ENCODE measurements around the gene METTL15. TPM values are rescaled to one million over a fixed set of nuclear protein-coding genes. Genes with fewer than 3 reads are reported as not detected.
A peak's percentile ranks its signal among the peaks of the same experiment; 100 is the strongest.

Gene METTL15
- total and polyA plus RNA-seq, 3 experiments from 2014 or later = 7.9 to 15.3 (median 14.1) TPM

GRCh38 chr11:28104984-28105383 lies 3.2 kb upstream of the METTL15 start:
- no peak overlapping the region for H3K4me3 Mint-ChIP-seq
- H3K9me3 Mint-ChIP-seq = no peaks in the 10 kb centered on the region
- H3K27me3 ChIP-seq (ENCODE audit: insufficient read depth, low read length, poor library complexity, severe bottlenecking) = no peaks in the 10 kb centered on the region
- H3K36me3 ChIP-seq (ENCODE audit: insufficient read depth, low read length) = no peaks in the 10 kb centered on the region
- ChIA-PET POLR2A (no interaction called here), CTCF (no interaction called here)
- H3K4me1 Mint-ChIP-seq = peaks cover 39 to 61% (median 49%) of the 10 kb centered on the region in 3 donors
- no peak overlapping the region for H3K27ac ChIP-seq (ENCODE audit: low read depth, low read length)
- H3K9me3 ChIP-seq (ENCODE audit: low read length) = no peaks in the 10 kb centered on the region
- peaks cover 0 to 1% of the 10 kb centered on the region in 2 donors for H3K27me3 Mint-ChIP-seq
- peak overlapping the region in 2 of 8 donors; percentile 9 to 18 for H3K27ac Mint-ChIP-seq
- H3K36me3 Mint-ChIP-seq = peaks cover 0 to 13% (median 0%) of the 10 kb centered on the region in 3 donors
- no peak overlapping the region for H3K4me3 ChIP-seq (ENCODE audit: low read length)
- no peak for DNase-seq
- peaks cover 18% of the 10 kb centered on the region for H3K4me1 ChIP-seq (ENCODE audit: insufficient read depth, low read length)

- Histone ChIP-seq H3K27me3 (ENCODE audit: insufficient read depth, low read length, poor library complexity, severe bottlenecking) (no peaks in the 10 kb centered on the region), H3K9me3 (ENCODE audit: low read length) (no peaks in the 10 kb centered on the region), H3K4me3 (ENCODE audit: low read length) (no peak overlapping the region), H3K27ac (ENCODE audit: low read depth, low read length) (peak overlapping the region; percentile 8), H3K36me3 (ENCODE audit: insufficient read depth, low read length) (no peaks in the 10 kb centered on the region), H3K4me1 (ENCODE audit: insufficient read depth, low read length) (peaks cover 21% of the 10 kb centered on the region)
- peak overlapping the region in 7 of 8 donors; percentile 64 to 100 (median 83) for H3K27ac Mint-ChIP-seq
- peaks cover 45 to 69% (median 58%) of the 10 kb centered on the region in 3 donors for H3K4me1 Mint-ChIP-seq
- peaks cover 0 to 20% (median 0%) of the 10 kb centered on the region in 3 donors for H3K36me3 Mint-ChIP-seq
- CTCF ChIA-PET = no interaction called here
- peak overlapping the region in 6 of 7 donors; percentile 28 to 81 (median 54) for H3K4me3 Mint-ChIP-seq
- peaks cover 0 to 1% of the 10 kb centered on the region in 2 donors for H3K27me3 Mint-ChIP-seq
- POLR2A ChIA-PET = no interaction called here
- no peak for DNase-seq
- no peaks in the 10 kb centered on the region for H3K9me3 Mint-ChIP-seq
Observed at GRCh38 chr11:28105869-28106268, 2.3 kb upstream of the METTL15 start.

- Histone ChIP-seq H3K27me3 (ENCODE audit: insufficient read depth, low read length, poor library complexity, severe bottlenecking) (no peaks in the 10 kb centered on the region), H3K4me3 (ENCODE audit: low read length) (no peak overlapping the region), H3K27ac (ENCODE audit: low read depth, low read length) (peak overlapping the region; percentile 95), H3K36me3 (ENCODE audit: insufficient read depth, low read length) (no peaks in the 10 kb centered on the region), H3K4me1 (ENCODE audit: insufficient read depth, low read length) (peaks cover 28% of the 10 kb centered on the region), H3K9me3 (ENCODE audit: low read length) (no peaks in the 10 kb centered on the region)
- Mint-ChIP-seq H3K36me3 (peaks cover 0 to 20% (median 0%) of the 10 kb centered on the region in 3 donors), H3K4me3 (peak overlapping the region; percentile 28 to 98 (median 81)), H3K27me3 (peaks cover 0 to 1% of the 10 kb centered on the region in 2 donors), H3K27ac (peak overlapping the region in 7 of 8 donors; percentile 64 to 100 (median 98)), H3K4me1 (peaks cover 51 to 75% (median 64%) of the 10 kb centered on the region in 3 donors), H3K9me3 (no peaks in the 10 kb centered on the region)
- CTCF ChIA-PET = no interaction called here
- DNase-seq = no peak
- POLR2A ChIA-PET = interaction anchor here (1.9 kb wide), 1 partner anchor 9 kb away, joined by 6 read pairs; no protein-coding TSS in a partner anchor
Observed at GRCh38 chr11:28106353-28107043, 1.7 kb upstream of the METTL15 start.

GRCh38 chr11:28107191-28107749 lies 918 bp upstream of the METTL15 start:
- POLR2A ChIA-PET = interaction anchor here (1.9 kb wide), 1 partner anchor 10 kb away, joined by 6 read pairs; no protein-coding TSS in a partner anchor
- peak in 2 of 5 donors; percentile 31 to 48 for DNase-seq
- H3K27ac ChIP-seq (ENCODE audit: low read depth, low read length) = peak overlapping the region; percentile 95
- Mint-ChIP-seq H3K27me3 (peaks cover 0 to 1% of the 10 kb centered on the region in 2 donors), H3K4me3 (peak overlapping the region; percentile 86 to 99 (median 93)), H3K36me3 (peaks cover 0 to 20% (median 0%) of the 10 kb centered on the region in 3 donors), H3K9me3 (no peaks in the 10 kb centered on the region), H3K27ac (peak overlapping the region; percentile 94 to 100 (median 100)), H3K4me1 (peaks cover 59 to 83% (median 72%) of the 10 kb centered on the region in 3 donors)
- H3K4me3 ChIP-seq (ENCODE audit: low read length) = peak overlapping the region; percentile 77
- H3K9me3 ChIP-seq (ENCODE audit: low read length) = no peaks in the 10 kb centered on the region
- H3K4me1 ChIP-seq (ENCODE audit: insufficient read depth, low read length) = peaks cover 32% of the 10 kb centered on the region
- H3K27me3 ChIP-seq (ENCODE audit: insufficient read depth, low read length, poor library complexity, severe bottlenecking) = no peaks in the 10 kb centered on the region
- CTCF ChIA-PET = interaction anchor here (1.6 kb wide), 1 partner anchor 9 kb away, joined by 3 read pairs; no protein-coding TSS in a partner anchor
- no peaks in the 10 kb centered on the region for H3K36me3 ChIP-seq (ENCODE audit: insufficient read depth, low read length)

GRCh38 chr11:28108958-28109357 lies 770 bp downstream of the METTL15 start:
- H3K36me3 ChIP-seq (ENCODE audit: insufficient read depth, low read length) = no peaks in the 10 kb centered on the region
- Mint-ChIP-seq H3K4me3 (peak overlapping the region; percentile 87 to 99 (median 93)), H3K4me1 (peaks cover 64 to 88% (median 81%) of the 10 kb centered on the region in 3 donors), H3K36me3 (peaks cover 0 to 25% (median 1%) of the 10 kb centered on the region in 3 donors), H3K27me3 (peaks cover 0 to 1% of the 10 kb centered on the region in 2 donors), H3K9me3 (no peaks in the 10 kb centered on the region), H3K27ac (peak overlapping the region; percentile 94 to 100 (median 100))
- no peak for DNase-seq
- H3K27ac ChIP-seq (ENCODE audit: low read depth, low read length) = peak overlapping the region; percentile 95
- H3K4me1 ChIP-seq (ENCODE audit: insufficient read depth, low read length) = peaks cover 32% of the 10 kb centered on the region
- no peaks in the 10 kb centered on the region for H3K9me3 ChIP-seq (ENCODE audit: low read length)
- H3K27me3 ChIP-seq (ENCODE audit: insufficient read depth, low read length, poor library complexity, severe bottlenecking) = no peaks in the 10 kb centered on the region
- CTCF ChIA-PET = no interaction called here
- POLR2A ChIA-PET = no interaction called here
- H3K4me3 ChIP-seq (ENCODE audit: low read length) = peak overlapping the region; percentile 77

GRCh38 chr11:28110108-28110820 lies 2.1 kb downstream of the METTL15 start:
- Mint-ChIP-seq H3K4me3 (peak overlapping the region; percentile 87 to 99 (median 94)), H3K27ac (peak overlapping the region; percentile 94 to 100 (median 100)), H3K4me1 (peaks cover 65 to 82% (median 81%) of the 10 kb centered on the region in 3 donors), H3K36me3 (peaks cover 0 to 35% (median 3%) of the 10 kb centered on the region in 3 donors), H3K9me3 (no peaks in the 10 kb centered on the region), H3K27me3 (peaks cover 0 to 1% of the 10 kb centered on the region in 2 donors)
- POLR2A ChIA-PET = no interaction called here
- CTCF ChIA-PET = no interaction called here
- Histone ChIP-seq H3K9me3 (ENCODE audit: low read length) (no peaks in the 10 kb centered on the region), H3K27ac (ENCODE audit: low read depth, low read length) (peak overlapping the region; percentile 87), H3K4me1 (ENCODE audit: insufficient read depth, low read length) (peaks cover 32% of the 10 kb centered on the region), H3K36me3 (ENCODE audit: insufficient read depth, low read length) (no peaks in the 10 kb centered on the region), H3K27me3 (ENCODE audit: insufficient read depth, low read length, poor library complexity, severe bottlenecking) (no peaks in the 10 kb centered on the region), H3K4me3 (ENCODE audit: low read length) (peak overlapping the region; percentile 66)
- peak; percentile 30 to 63 (median 33) for DNase-seq

GRCh38 chr11:28110821-28111200 lies 2.6 kb downstream of the METTL15 start:
- POLR2A ChIA-PET = no interaction called here

More at GRCh38 chr11:28110821-28111200, 2.6 kb downstream of the METTL15 start:
- Mint-ChIP-seq H3K4me3 (peak overlapping the region; percentile 87 to 99 (median 94)), H3K9me3 (no peaks in the 10 kb centered on the region), H3K27me3 (peaks cover 0 to 2% of the 10 kb centered on the region in 2 donors), H3K4me1 (peaks cover 61 to 80% (median 75%) of the 10 kb centered on the region in 3 donors), H3K27ac (peak overlapping the region; percentile 94 to 100 (median 100)), H3K36me3 (peaks cover 0 to 39% (median 3%) of the 10 kb centered on the region in 3 donors)
- Histone ChIP-seq H3K9me3 (ENCODE audit: low read length) (no peaks in the 10 kb centered on the region), H3K4me1 (ENCODE audit: insufficient read depth, low read length) (peaks cover 32% of the 10 kb centered on the region), H3K4me3 (ENCODE audit: low read length) (peak overlapping the region; percentile 66), H3K36me3 (ENCODE audit: insufficient read depth, low read length) (no peaks in the 10 kb centered on the region), H3K27me3 (ENCODE audit: insufficient read depth, low read length, poor library complexity, severe bottlenecking) (no peaks in the 10 kb centered on the region), H3K27ac (ENCODE audit: low read depth, low read length) (peak overlapping the region; percentile 87)
- no peak for DNase-seq
- CTCF ChIA-PET = no interaction called here

All from CD8-positive, alpha-beta memory T cell (primary cell).